ENCODE measurements around the gene SLC66A3.

SLC66A3 gene

GRCh38 chr2:11124760-11125068, 30.6 kb upstream of the SLC66A3 start:
- H3K9me3 ChIP-seq = no peaks in the 10 kb centered on the region
- no peaks in the 10 kb centered on the region for H3K4me1 ChIP-seq
- TF ChIP-seq CTCF (IDR thresholded peaks at IDR 0.05; ENCODE audit: low read depth, low read length) = no peak
- H3K27me3 ChIP-seq = no peaks in the 10 kb centered on the region
- H3K36me3 ChIP-seq = no peaks in the 10 kb centered on the region
- DNase-seq = no peak
- no peak overlapping the region for H3K4me3 ChIP-seq (ENCODE audit: low read depth, low read length)

GRCh38 chr2:11127761-11128160, 27.5 kb upstream of the SLC66A3 start:
- H3K36me3 ChIP-seq = no peaks in the 10 kb centered on the region
- H3K4me3 ChIP-seq (ENCODE audit: low read depth, low read length) = no peak overlapping the region
- DNase-seq = no peak
- H3K27me3 ChIP-seq = no peaks in the 10 kb centered on the region
- TF ChIP-seq CTCF (IDR thresholded peaks at IDR 0.05; ENCODE audit: low read depth, low read length) = no peak
- H3K4me1 ChIP-seq = no peaks in the 10 kb centered on the region
- no peaks in the 10 kb centered on the region for H3K9me3 ChIP-seq

- no peak for TF ChIP-seq CTCF (IDR thresholded peaks at IDR 0.05; ENCODE audit: low read depth, low read length)
- no peaks in the 10 kb centered on the region for H3K4me1 ChIP-seq
- no peaks in the 10 kb centered on the region for H3K9me3 ChIP-seq
- H3K36me3 ChIP-seq = no peaks in the 10 kb centered on the region
- no peak overlapping the region for H3K4me3 ChIP-seq (ENCODE audit: low read depth, low read length)
- no peak for DNase-seq
- no peaks in the 10 kb centered on the region for H3K27me3 ChIP-seq
Measured at GRCh38 chr2:11128243-11128951, 26.9 kb upstream of the SLC66A3 start.

GRCh38 chr2:11129598-11130449, 25.4 kb upstream of the SLC66A3 start:
- H3K9me3 ChIP-seq = no peaks in the 10 kb centered on the region
- peak; percentile 58 for TF ChIP-seq CTCF (IDR thresholded peaks at IDR 0.05; ENCODE audit: low read depth, low read length)
- H3K4me3 ChIP-seq (ENCODE audit: low read depth, low read length) = peak overlapping the region; percentile 53
- peak; percentile 82 for DNase-seq
- H3K36me3 ChIP-seq = no peaks in the 10 kb centered on the region
- H3K4me1 ChIP-seq = no peaks in the 10 kb centered on the region
- H3K27me3 ChIP-seq = no peaks in the 10 kb centered on the region

GRCh38 chr2:11131166-11131920, 23.9 kb upstream of the SLC66A3 start:
- no peaks in the 10 kb centered on the region for H3K36me3 ChIP-seq
- no peaks in the 10 kb centered on the region for H3K4me1 ChIP-seq
- no peaks in the 10 kb centered on the region for H3K9me3 ChIP-seq
- no peak overlapping the region for H3K4me3 ChIP-seq (ENCODE audit: low read depth, low read length)
- no peak for TF ChIP-seq CTCF (IDR thresholded peaks at IDR 0.05; ENCODE audit: low read depth, low read length)
- no peaks in the 10 kb centered on the region for H3K27me3 ChIP-seq
- DNase-seq = no peak

Data from BE2C (cell line).